ENCODE results near the gene C1orf116.

Gene C1orf116

GRCh38 chr1:206986402-206986801, 46.2 kb downstream of the C1orf116 start:
- no peak for DNase-seq

GRCh38 chr1:206985162-206985749, 47.3 kb downstream of the C1orf116 start:
- no peak for DNase-seq

- DNase-seq, result peak; percentile 44 to 64
Observed at GRCh38 chr1:206982216-206982615, 50.3 kb downstream of the C1orf116 start.

- DNase-seq, result peak; percentile 33 to 63
Observed at GRCh38 chr1:206979379-206980043, 53.0 kb downstream of the C1orf116 start.

- DNase-seq, result no peak
Observed at GRCh38 chr1:206978259-206978658, 54.3 kb downstream of the C1orf116 start.

GRCh38 chr1:206975306-206975705, 57.2 kb downstream of the C1orf116 start:
- no peak for DNase-seq

GRCh38 chr1:206974140-206974539, 58.4 kb downstream of the C1orf116 start:
- no peak for DNase-seq

GRCh38 chr1:206972728-206973127, 59.8 kb downstream of the C1orf116 start:
- DNase-seq, result no peak

GRCh38 chr1:206971029-206971655, 61.4 kb downstream of the C1orf116 start:
- no peak for DNase-seq

- no peak for DNase-seq
Observed at GRCh38 chr1:206970446-206970845, 62.1 kb downstream of the C1orf116 start, which contains the start of gene FCAMR. Gene FCAMR (minus strand): TSS chr1:206970460. CDS start chr1:206970125, 335 bp downstream.

GRCh38 chr1:206969090-206969489, 63.5 kb downstream of the C1orf116 start:
- no peak for DNase-seq
